Neural progenitor cell (in vitro differentiated cells): ENCODE data around the gene PDGFB.

ENCODE experiments used
- CTCF ChIP-seq: fragments of 200-600 bp; sonication (generic); IDR thresholded peaks from 2 replicates; pipeline ENCODE4 v1.5.1; 2017; ENCODE audit warnings: antibody characterized with exemption, mild to moderate bottlenecking
- EZH2 ChIP-seq: fragments of 200-600 bp; sonication (generic); IDR thresholded peaks from 2 replicates; pipeline ENCODE4 v1.6.1; 2017; ENCODE audit warnings: antibody characterized with exemption, mild to moderate bottlenecking, moderate library complexity
- EZH2phosphoT487 ChIP-seq: fragments of 200-600 bp; sonication (generic); IDR thresholded peaks from 2 replicates; pipeline ENCODE4 v1.6.1; 2017; ENCODE audit warnings: antibody characterized with exemption

- TF ChIP-seq EZH2 (no peak), CTCF (no peak), EZH2phosphoT487 (no peak)
These were observed 12.2 kb upstream of the PDGFB start for GRCh38 chr22:39256979-39257378.
